Measurements from ENCODE around the gene TSHZ2.

The TSHZ2 gene

DNA sequence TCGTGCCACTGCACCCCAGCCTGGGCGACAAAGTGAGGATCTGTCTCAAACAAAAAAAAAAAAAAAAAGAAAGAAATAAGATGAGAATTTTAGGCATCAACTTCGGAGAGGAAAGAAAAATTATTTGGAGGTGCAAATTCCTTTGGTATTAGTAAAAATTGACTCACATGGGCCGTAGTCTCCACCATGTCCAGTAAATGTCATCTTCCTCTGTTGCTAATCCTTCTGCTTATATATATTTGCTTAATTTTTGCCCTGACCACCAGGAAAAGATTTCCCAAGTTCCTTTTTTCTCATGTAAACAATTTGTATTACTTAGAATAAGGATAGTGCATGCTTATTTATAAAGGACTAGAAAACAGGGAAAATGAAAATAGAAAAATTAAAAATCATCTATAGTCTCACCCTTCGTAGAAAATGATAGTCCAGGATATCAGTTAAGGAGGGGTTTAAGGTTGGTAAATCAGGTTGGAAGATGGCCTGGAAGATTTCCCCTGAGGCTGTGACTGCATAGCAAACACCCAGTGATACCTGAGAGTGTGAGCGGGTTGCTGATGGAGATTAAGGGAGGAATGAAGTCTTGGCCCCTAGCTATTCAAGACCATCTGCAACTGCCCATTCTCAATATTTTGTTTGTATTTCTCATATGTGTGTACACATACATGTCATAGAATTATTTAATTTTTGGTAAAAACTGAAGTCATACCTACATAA, 380.7 kb downstream of the TSHZ2 start:
- no peak for TF ChIP-seq ZFX (IDR thresholded peaks at IDR 0.05)
- TF ChIP-seq, protein P1, sequence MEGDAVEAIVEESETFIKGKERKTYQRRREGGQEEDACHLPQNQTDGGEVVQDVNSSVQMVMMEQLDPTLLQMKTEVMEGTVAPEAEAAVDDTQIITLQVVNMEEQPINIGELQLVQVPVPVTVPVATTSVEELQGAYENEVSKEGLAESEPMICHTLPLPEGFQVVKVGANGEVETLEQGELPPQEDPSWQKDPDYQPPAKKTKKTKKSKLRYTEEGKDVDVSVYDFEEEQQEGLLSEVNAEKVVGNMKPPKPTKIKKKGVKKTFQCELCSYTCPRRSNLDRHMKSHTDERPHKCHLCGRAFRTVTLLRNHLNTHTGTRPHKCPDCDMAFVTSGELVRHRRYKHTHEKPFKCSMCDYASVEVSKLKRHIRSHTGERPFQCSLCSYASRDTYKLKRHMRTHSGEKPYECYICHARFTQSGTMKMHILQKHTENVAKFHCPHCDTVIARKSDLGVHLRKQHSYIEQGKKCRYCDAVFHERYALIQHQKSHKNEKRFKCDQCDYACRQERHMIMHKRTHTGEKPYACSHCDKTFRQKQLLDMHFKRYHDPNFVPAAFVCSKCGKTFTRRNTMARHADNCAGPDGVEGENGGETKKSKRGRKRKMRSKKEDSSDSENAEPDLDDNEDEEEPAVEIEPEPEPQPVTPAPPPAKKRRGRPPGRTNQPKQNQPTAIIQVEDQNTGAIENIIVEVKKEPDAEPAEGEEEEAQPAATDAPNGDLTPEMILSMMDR (conservative IDR thresholded peaks at IDR 0.05) = no peak
- no peak overlapping the region for H3K27ac ChIP-seq

DNA sequence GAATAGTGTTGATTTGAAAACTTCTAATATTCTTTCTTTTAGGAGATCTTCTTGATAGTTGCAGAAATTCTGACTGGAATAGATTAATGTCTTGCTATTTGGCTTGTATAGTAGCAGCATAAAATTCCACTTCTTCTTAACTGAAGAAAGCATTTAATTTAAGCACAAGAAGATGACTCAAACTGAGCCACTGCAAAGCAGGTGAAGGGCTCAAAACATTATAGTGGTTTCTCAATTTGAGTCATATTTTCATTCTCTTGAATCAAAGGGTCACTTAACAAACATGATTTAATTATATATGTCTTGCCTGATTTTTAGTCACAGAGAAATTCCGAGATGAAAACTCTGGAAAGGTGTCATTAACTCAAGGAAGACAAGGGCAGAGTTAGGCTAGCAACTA, 382.2 kb downstream of the TSHZ2 start:
- TF ChIP-seq ZFX (IDR thresholded peaks at IDR 0.05) = no peak
- no peak overlapping the region for H3K27ac ChIP-seq

DNA sequence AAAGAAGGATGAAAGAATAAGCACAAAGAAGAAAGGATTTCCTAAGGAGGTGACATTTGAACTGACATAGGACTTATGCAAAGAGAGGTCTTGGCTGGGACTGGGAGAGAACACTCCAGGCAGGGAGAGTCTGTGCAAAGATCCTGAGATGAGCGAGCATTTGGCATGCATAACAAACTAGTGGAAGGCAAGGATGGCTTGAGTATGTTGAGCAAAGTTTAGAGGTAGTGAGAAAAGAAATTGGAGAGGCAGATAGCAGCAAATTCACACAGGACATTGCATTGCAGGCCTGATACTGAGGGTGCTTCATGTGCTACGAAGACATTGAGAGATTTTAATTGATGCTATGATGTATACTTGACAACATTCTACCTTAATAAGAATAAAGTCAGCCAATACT, 383.6 kb downstream of the TSHZ2 start:
- TF ChIP-seq ZFX (IDR thresholded peaks at IDR 0.05) = no peak
- TF ChIP-seq, protein P1 (conservative IDR thresholded peaks at IDR 0.05) = no peak
- H3K27ac ChIP-seq = no peak overlapping the region

DNA sequence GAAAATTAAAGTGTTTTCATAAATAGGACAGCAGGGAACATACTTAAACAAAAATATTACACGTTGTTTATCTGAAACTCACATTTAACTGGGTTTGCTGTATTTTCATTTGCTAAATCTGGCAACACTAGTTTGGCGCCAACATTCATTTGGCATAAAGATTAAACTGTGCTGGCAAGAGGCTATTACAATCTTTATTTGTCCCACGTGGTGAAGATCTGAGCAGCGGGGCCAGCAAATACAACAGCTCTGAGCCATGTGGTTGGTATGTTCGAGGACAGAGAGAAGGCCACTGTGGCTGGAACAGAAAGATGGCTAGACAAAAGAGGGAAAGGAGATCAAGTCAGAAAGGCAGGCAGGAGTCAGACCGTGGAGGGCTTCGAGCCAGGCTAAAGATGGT, 387.3 kb downstream of the TSHZ2 start:
- TF ChIP-seq ZFX (IDR thresholded peaks at IDR 0.05) = no peak
- TF ChIP-seq, protein P1 (conservative IDR thresholded peaks at IDR 0.05) = no peak
- no peak overlapping the region for H3K27ac ChIP-seq

DNA sequence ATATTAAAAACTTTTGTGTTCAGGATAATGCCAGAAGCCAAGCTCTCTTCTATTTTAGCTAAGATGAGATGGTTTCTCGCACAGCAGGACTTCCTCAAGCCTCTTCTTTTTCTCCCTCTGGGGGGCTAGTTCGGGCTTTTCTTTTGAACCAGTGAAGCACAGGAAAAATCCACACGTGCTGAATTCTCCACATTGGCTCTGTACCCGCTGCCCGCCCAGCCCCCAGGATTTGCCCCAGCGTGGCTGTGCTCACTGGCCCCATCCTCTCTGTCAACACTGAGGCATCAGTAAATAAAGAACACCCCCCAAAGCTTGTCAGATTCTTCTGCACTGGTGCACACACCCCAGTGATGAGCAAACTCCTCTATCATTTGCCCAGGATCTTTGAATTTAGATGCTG, 388.7 kb downstream of the TSHZ2 start:
- H3K27ac ChIP-seq = no peak overlapping the region

DNA sequence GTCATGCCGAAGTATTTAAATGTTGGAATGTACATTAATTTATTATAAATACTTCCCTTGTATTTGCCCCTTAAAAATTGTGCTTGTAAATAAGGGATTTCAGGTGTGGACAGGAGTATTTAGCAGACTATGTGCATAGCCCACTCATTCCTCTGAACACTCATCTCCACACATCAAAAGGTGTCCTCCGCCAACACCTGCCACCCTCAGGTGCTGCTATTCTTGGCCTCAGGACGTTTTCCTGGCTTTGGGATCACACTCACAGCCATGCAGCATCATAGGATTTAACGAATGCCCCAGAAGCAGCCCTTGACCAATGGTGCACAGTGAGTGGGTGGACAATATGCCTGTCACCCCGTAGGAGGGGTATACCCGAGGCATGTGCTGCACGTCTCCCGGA, 390.6 kb downstream of the TSHZ2 start:
- TF ChIP-seq ZFX (IDR thresholded peaks at IDR 0.05) = no peak
- TF ChIP-seq, protein P1 (conservative IDR thresholded peaks at IDR 0.05) = no peak

More for the DNA sequence above, 388.7 kb downstream of the TSHZ2 start:
- TF ChIP-seq, protein P1 (conservative IDR thresholded peaks at IDR 0.05) = no peak
- no peak for TF ChIP-seq ZFX (IDR thresholded peaks at IDR 0.05)

DNA sequence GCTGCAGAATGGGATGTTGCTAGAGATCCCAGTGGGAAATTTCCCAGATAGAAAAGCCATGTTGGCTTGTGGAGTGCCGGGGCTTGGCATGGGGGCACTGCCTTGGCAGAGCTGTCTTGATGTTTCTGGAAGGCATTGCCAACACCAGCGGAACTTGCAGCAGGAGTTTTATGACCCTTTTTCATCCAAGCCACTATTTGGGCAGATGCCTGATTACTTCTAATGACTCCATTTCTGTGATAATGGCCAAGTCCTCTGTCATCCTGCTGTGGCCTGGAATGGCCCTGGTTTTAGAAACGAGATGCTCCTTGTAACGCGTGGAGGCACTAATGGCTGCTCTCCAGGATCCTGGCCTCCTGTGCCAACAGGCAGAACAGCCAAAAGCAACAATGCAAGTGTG, 392.5 kb downstream of the TSHZ2 start:
- TF ChIP-seq ZFX (IDR thresholded peaks at IDR 0.05) = no peak
- TF ChIP-seq, protein P1 (conservative IDR thresholded peaks at IDR 0.05) = no peak
- no peak overlapping the region for H3K27ac ChIP-seq

More for the DNA sequence above, 390.6 kb downstream of the TSHZ2 start:
- H3K27ac ChIP-seq = no peak overlapping the region

DNA sequence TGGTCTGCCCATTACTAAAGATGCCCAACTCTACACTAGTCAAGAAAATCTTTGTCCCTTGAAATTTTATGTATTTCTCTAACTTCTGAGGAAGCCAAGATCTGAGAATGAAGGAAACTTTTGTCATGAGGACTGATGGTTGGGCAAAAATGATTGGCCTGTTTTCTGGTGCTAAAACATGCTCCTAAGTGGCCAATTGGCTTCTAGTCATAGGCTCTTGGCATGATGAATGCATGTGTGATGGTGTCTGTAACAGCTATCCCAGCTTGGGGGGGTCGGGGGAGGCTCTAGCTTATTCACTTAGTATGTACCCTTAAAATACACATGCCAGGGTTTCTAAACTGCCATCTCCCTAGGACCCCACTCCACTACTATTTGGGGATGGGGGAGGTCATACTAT, 392.9 kb downstream of the TSHZ2 start:
- no peak overlapping the region for H3K27ac ChIP-seq
- TF ChIP-seq ZFX (IDR thresholded peaks at IDR 0.05) = no peak
- TF ChIP-seq, protein P1 (conservative IDR thresholded peaks at IDR 0.05) = no peak

Measured in C4-2B (cell line).